Muscle of leg (tissue), 16 donors: Measurements from ENCODE around the gene OMP. TPM values are rescaled to one million over a fixed set of nuclear protein-coding genes. Genes with fewer than 3 reads are reported as not detected.

Experiments
- DNase-seq: peaks from one replicate; pipeline ENCODE4 v3.0.0; 2013
- H3K27ac ChIP-seq: one replicate; pipeline ENCODE4 v1.5.1; 2013; ENCODE audit warnings: mild to moderate bottlenecking, low read length, control low read depth
- H3K27me3 ChIP-seq: one replicate; pipeline ENCODE4 v1.6.1; 2013; ENCODE audit warnings: low read length; ENCODE audit not compliant: control insufficient read depth, insufficient read depth
- H3K36me3 ChIP-seq: one replicate; pipeline ENCODE4 v1.6.1; 2013; ENCODE audit warnings: low read length; ENCODE audit not compliant: control insufficient read depth, insufficient read depth
- H3K4me1 ChIP-seq: one replicate; pipeline ENCODE4 v1.6.1; 2013; ENCODE audit warnings: low read length; ENCODE audit not compliant: control insufficient read depth, insufficient read depth
- H3K4me3 ChIP-seq: one replicate; pipeline ENCODE4 v1.5.1; 2013; ENCODE audit warnings: low read length, control low read depth
- H3K9me3 ChIP-seq: replicated peaks from 2 replicates; pipeline ENCODE4 v1.6.1; 2013; ENCODE audit warnings: low read depth, low read length; ENCODE audit not compliant: control insufficient read depth
- WGBS: methylation state at CpG from one replicate; pipeline ENCODE4 v1.1.5; 2013; ENCODE audit warnings: missing lambda C conversion rate; ENCODE audit not compliant: insufficient coverage; 5-methylcytosine and 5-hydroxymethylcytosine counted together
- long read RNA-seq, 11 donors: transcript quantifications; one replicate each; lab custom pipeline, GENCODE V29; 2026
- polyA plus RNA-seq, 8 donors: library from polyadenylated mRNA; unstranded; fragments of 120-200 nt; gene quantifications; one replicate each; pipeline versions ENCODE4 v1.2.1 to v1.2.3, GENCODE V29; 2013; ENCODE audit warnings: inconsistent platforms in 1 of 8, low replicate concordance in 1 of 8; ENCODE audit not compliant: insufficient read length in 8 of 8, insufficient read depth in 1 of 8
- total RNA-seq: library from RNA; stranded (reverse); fragments of 120-200 nt; gene quantifications from one replicate; pipeline ENCODE4 v1.2.4, GENCODE V29; 2013

The OMP gene
- total RNA-seq = 0.27 TPM
- polyA plus RNA-seq = not detected
- long read RNA-seq, donor 1 = 0 reads
- long read RNA-seq, donor 2 = 0 reads
- long read RNA-seq, donor 3 = 0 reads
- long read RNA-seq, donor 4 = 0 reads
- long read RNA-seq, donor 5 = 0 reads
- long read RNA-seq, donor 6 = 0 reads
- long read RNA-seq, donor 7 = 0 reads
- long read RNA-seq, donor 8 = 0 reads
- long read RNA-seq, donor 9 = 0 reads
- long read RNA-seq, donor 10 = 0 reads
- long read RNA-seq, donor 11 = 0 reads

GRCh38 chr11:77102246-77103210 lies at the start of gene OMP:
Gene OMP (plus strand): TSS chr11:77102840. CDS start chr11:77102840, 0 bp downstream.
- H3K27me3 ChIP-seq = no peaks in the 10 kb centered on the region
- H3K4me3 ChIP-seq = no peak within 1 kb of the TSS
- H3K4me1 ChIP-seq = no peaks in the 10 kb centered on the region
- H3K9me3 ChIP-seq = no peaks in the 10 kb centered on the region
- H3K27ac ChIP-seq = no peak within 1 kb of the TSS
- 90% methylated on average over 31 of the region's 37 CpGs for WGBS
- peaks cover 4% of the 10 kb centered on the region for H3K36me3 ChIP-seq
- no peak for DNase-seq

- Histone ChIP-seq H3K27me3 (peaks cover 2% of the 10 kb centered on the region), H3K4me1 (no peaks in the 10 kb centered on the region), H3K9me3 (peaks cover 8% of the 10 kb centered on the region), H3K27ac (no peak overlapping the region), H3K36me3 (no peaks in the 10 kb centered on the region), H3K4me3 (no peak overlapping the region)
- DNase-seq = no peak
- WGBS = 88% methylated on average over 6 of the region's 14 CpGs
These were observed 49.2 kb upstream of the OMP start for GRCh38 chr11:77053217-77054015.

- peaks cover 8% of the 10 kb centered on the region for H3K9me3 ChIP-seq
- no peak overlapping the region for H3K27ac ChIP-seq
- H3K4me3 ChIP-seq = no peak overlapping the region
- no peak for DNase-seq
- peaks cover 2% of the 10 kb centered on the region for H3K27me3 ChIP-seq
- WGBS = 80% methylated on average over 1 of the region's 1 CpG
- H3K4me1 ChIP-seq = no peaks in the 10 kb centered on the region
- no peaks in the 10 kb centered on the region for H3K36me3 ChIP-seq
These were observed 48.6 kb upstream of the OMP start for GRCh38 chr11:77054084-77054483.

- Histone ChIP-seq H3K27me3 (peaks cover 2% of the 10 kb centered on the region), H3K4me1 (no peaks in the 10 kb centered on the region), H3K9me3 (peaks cover 8% of the 10 kb centered on the region), H3K27ac (no peak overlapping the region), H3K4me3 (no peak overlapping the region), H3K36me3 (no peaks in the 10 kb centered on the region)
- WGBS = no CpG with 5 or more reads among the region's 2 CpGs
- DNase-seq = no peak
These were observed 47.5 kb upstream of the OMP start for GRCh38 chr11:77055101-77055561.

GRCh38 chr11:77055913-77056312 lies 46.7 kb upstream of the OMP start:
- WGBS = 96% methylated on average over 5 of the region's 5 CpGs
- Histone ChIP-seq H3K4me1 (no peaks in the 10 kb centered on the region), H3K4me3 (no peak overlapping the region), H3K27ac (no peak overlapping the region), H3K36me3 (no peaks in the 10 kb centered on the region), H3K9me3 (peaks cover 8% of the 10 kb centered on the region), H3K27me3 (peaks cover 5% of the 10 kb centered on the region)
- DNase-seq = no peak

GRCh38 chr11:77056814-77057402 lies 45.7 kb upstream of the OMP start:
- Histone ChIP-seq H3K4me1 (no peaks in the 10 kb centered on the region), H3K27me3 (peaks cover 5% of the 10 kb centered on the region), H3K9me3 (peaks cover 8% of the 10 kb centered on the region), H3K4me3 (no peak overlapping the region), H3K27ac (no peak overlapping the region), H3K36me3 (no peaks in the 10 kb centered on the region)
- WGBS = 89% methylated on average over 1 of the region's 3 CpGs
- no peak for DNase-seq

GRCh38 chr11:77057938-77058474 lies 44.6 kb upstream of the OMP start:
- Histone ChIP-seq H3K9me3 (peaks cover 8% of the 10 kb centered on the region), H3K27me3 (peaks cover 3% of the 10 kb centered on the region), H3K27ac (no peak overlapping the region), H3K36me3 (no peaks in the 10 kb centered on the region), H3K4me3 (no peak overlapping the region), H3K4me1 (no peaks in the 10 kb centered on the region)
- DNase-seq = no peak
- 42% methylated on average over 5 of the region's 9 CpGs for WGBS

GRCh38 chr11:77058900-77059299 lies 43.7 kb upstream of the OMP start:
- WGBS = no CpG with 5 or more reads among the region's 2 CpGs
- Histone ChIP-seq H3K9me3 (peaks cover 8% of the 10 kb centered on the region), H3K27ac (no peak overlapping the region), H3K36me3 (no peaks in the 10 kb centered on the region), H3K4me3 (no peak overlapping the region), H3K4me1 (no peaks in the 10 kb centered on the region), H3K27me3 (peaks cover 4% of the 10 kb centered on the region)
- no peak for DNase-seq

- Histone ChIP-seq H3K4me3 (no peak overlapping the region), H3K36me3 (no peaks in the 10 kb centered on the region), H3K27me3 (peaks cover 4% of the 10 kb centered on the region), H3K4me1 (no peaks in the 10 kb centered on the region), H3K27ac (no peak overlapping the region), H3K9me3 (peaks cover 8% of the 10 kb centered on the region)
- DNase-seq = no peak
- no CpG with 5 or more reads among the region's 5 CpGs for WGBS
These were observed 42.8 kb upstream of the OMP start for GRCh38 chr11:77059806-77060205.
